WTC11 (cell line): ENCODE data around the gene UPK3A. TPM values are rescaled to one million over a fixed set of nuclear protein-coding genes. Genes with fewer than 3 reads are reported as not detected.

Experiments
- ATAC-seq: fragments of 200-7000 bp; cut with Tn5 transposase; 2 replicates; pipeline ENCODE4 v1.10.0; 2021; ENCODE audit warnings: mild to moderate bottlenecking, moderate library complexity
- CTCF ChIA-PET: fragments of 300-600 bp; sonication (Branson Sonifier 250); formaldehyde crosslinking; loops from one replicate; lab custom pipeline; 2021; ENCODE audit warnings: antibody characterized with exemption; lab: Charles Lee
- POLR2A ChIA-PET: fragments of 350-600 bp; sonication (Branson Sonifier 250); formaldehyde crosslinking; loops from one replicate; lab custom pipeline; 2021; ENCODE audit warnings: antibody characterized with exemption; lab: Charles Lee
- DNase-seq: peaks from one replicate; pipeline ENCODE4 v3.0.0; 2021; ENCODE audit warnings: low spot score
- H3K27ac Mint-ChIP-seq: 2 replicates; pipeline ENCODE4 v1.8.0; 2021; ENCODE audit warnings: mixed read lengths
- H3K27me3 Mint-ChIP-seq: 2 replicates; pipeline ENCODE4 v1.8.0; 2021; ENCODE audit warnings: low read depth, mild to moderate bottlenecking, moderate library complexity, mixed read lengths
- H3K36me3 Mint-ChIP-seq: 2 replicates; pipeline ENCODE4 v1.8.0; 2021; ENCODE audit warnings: mixed read lengths
- H3K4me1 Mint-ChIP-seq: 2 replicates; pipeline ENCODE4 v1.8.0; 2022; ENCODE audit warnings: mixed read lengths
- H3K4me3 Mint-ChIP-seq: 2 replicates; pipeline ENCODE4 v1.8.0; 2021; ENCODE audit warnings: mild to moderate bottlenecking, moderate library complexity, mixed read lengths
- H3K9me3 Mint-ChIP-seq: 2 replicates; pipeline ENCODE4 v1.8.0; 2021; ENCODE audit warnings: mixed read lengths
- ELF4 ChIP-seq: sonication (generic); formaldehyde crosslinking; IDR thresholded peaks from 2 replicates; pipeline ENCODE4 v1.8.1; 2022; ENCODE audit warnings: low read depth, mild to moderate bottlenecking, moderate library complexity, missing genetic modification reagents
- ETV6 ChIP-seq: sonication (generic); formaldehyde crosslinking; IDR thresholded peaks from 2 replicates; pipeline ENCODE4 v1.8.1; 2022; ENCODE audit warnings: mild to moderate bottlenecking, missing genetic modification reagents
- FOXP1 ChIP-seq: sonication (generic); formaldehyde crosslinking; IDR thresholded peaks from 2 replicates; pipeline ENCODE4 v1.8.0; 2022; ENCODE audit warnings: missing genetic modification reagents, mild to moderate bottlenecking, moderate library complexity, borderline replicate concordance
- GABPB1 ChIP-seq: sonication (generic); formaldehyde crosslinking; IDR thresholded peaks from 2 replicates; pipeline ENCODE4 v1.8.1; 2023; ENCODE audit warnings: mild to moderate bottlenecking, missing genetic modification reagents
- MYBL2 ChIP-seq: sonication (generic); formaldehyde crosslinking; IDR thresholded peaks from 2 replicates; pipeline ENCODE4 v1.8.1; 2023; ENCODE audit warnings: mild to moderate bottlenecking, moderate library complexity, missing genetic modification reagents
- NFYB ChIP-seq: sonication (generic); formaldehyde crosslinking; conservative IDR thresholded peaks from 2 replicates; pipeline ENCODE4 v1.8.0; 2022; ENCODE audit warnings: low read depth, missing genetic modification reagents
- NR2C2 ChIP-seq: sonication (generic); formaldehyde crosslinking; IDR thresholded peaks from 2 replicates; pipeline ENCODE4 v1.8.0; 2022; ENCODE audit warnings: mild to moderate bottlenecking, missing genetic modification reagents
- NR3C1 ChIP-seq: sonication (generic); formaldehyde crosslinking; conservative IDR thresholded peaks from 2 replicates; pipeline ENCODE4 v1.8.1; 2023; ENCODE audit warnings: low read depth, mild to moderate bottlenecking, missing genetic modification reagents
- PRRX2 ChIP-seq: fragments of 250-450 bp; sonication (Bioruptor Pico); IDR thresholded peaks from 2 replicates; pipeline ENCODE4 v1.8.0; 2021; ENCODE audit warnings: mild to moderate bottlenecking
- RORB ChIP-seq: fragments of 250-450 bp; sonication (Bioruptor Pico); IDR thresholded peaks from 2 replicates; pipeline ENCODE4 v1.9.0; 2021; ENCODE audit warnings: mild to moderate bottlenecking
- ZBTB21 ChIP-seq: sonication (generic); formaldehyde crosslinking; IDR thresholded peaks from 2 replicates; pipeline ENCODE4 v1.8.1; 2023; ENCODE audit warnings: mild to moderate bottlenecking, missing genetic modification reagents, borderline replicate concordance
- ZNF423 ChIP-seq: fragments of 250-450 bp; sonication (Bioruptor Pico); IDR thresholded peaks from 2 replicates; pipeline ENCODE4 v2.1.2; 2022; ENCODE audit warnings: mild to moderate bottlenecking, moderate library complexity
- ZNF671 ChIP-seq: fragments of 250-450 bp; sonication (Bioruptor Pico); IDR thresholded peaks from 2 replicates; pipeline ENCODE4 v1.8.0; 2021; ENCODE audit warnings: mild to moderate bottlenecking
- total RNA-seq: library from RNA; stranded (reverse); gene quantifications from 3 replicates; pipeline ENCODE4 v1.2.3, GENCODE V29; 2021
- TF ChIP-seq, protein P1 (sequence below): fragments of 250-450 bp; sonication (Bioruptor Pico); conservative IDR thresholded peaks from 2 replicates; pipeline ENCODE4 v1.9.0; 2021; ENCODE audit warnings: mild to moderate bottlenecking
- TF ChIP-seq, protein P2 (sequence below): fragments of 250-450 bp; sonication (Bioruptor Pico); IDR thresholded peaks from 2 replicates; pipeline ENCODE4 v1.9.0; 2021; ENCODE audit warnings: mild to moderate bottlenecking, borderline replicate concordance
- TF ChIP-seq, protein P3 (sequence below): sonication (generic); formaldehyde crosslinking; conservative IDR thresholded peaks from 2 replicates; pipeline ENCODE4 v1.8.1; 2022; ENCODE audit warnings: mild to moderate bottlenecking, missing genetic modification reagents
- TF ChIP-seq, protein P4 (sequence below): sonication (generic); formaldehyde crosslinking; IDR thresholded peaks from 2 replicates; pipeline ENCODE4 v1.8.0; 2023; ENCODE audit warnings: missing genetic modification reagents

Gene UPK3A
- total RNA-seq, 1 experiment from 2014 or later: 0.37 TPM

DNA sequence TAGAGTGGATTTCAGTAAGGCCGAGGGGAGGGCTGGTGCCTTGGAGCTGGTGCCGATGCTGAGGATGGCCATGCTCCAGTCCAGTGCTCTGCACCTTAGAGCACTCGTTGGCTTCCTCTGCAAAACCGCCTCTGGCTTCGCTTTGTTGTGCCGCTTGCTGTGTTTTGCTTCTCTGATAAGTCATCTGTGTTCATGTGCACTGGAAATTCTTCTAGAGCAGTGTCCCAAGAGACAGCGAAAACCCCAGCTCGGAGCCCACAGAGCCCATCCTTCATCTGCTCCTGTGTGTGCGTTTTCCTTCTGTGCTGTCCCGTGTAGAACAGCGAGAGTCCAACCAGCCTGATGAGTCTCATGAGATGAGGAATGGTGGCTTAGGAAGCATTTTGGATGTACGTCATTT lies 37.1 kb downstream of the UPK3A start:
- Mint-ChIP-seq H3K4me3 (no peak overlapping the region), H3K9me3 (no peaks in the 10 kb centered on the region), H3K36me3 (peaks cover 29% of the 10 kb centered on the region), H3K27me3 (no peaks in the 10 kb centered on the region), H3K4me1 (peaks cover 23% of the 10 kb centered on the region), H3K27ac (no peak overlapping the region)
- ATAC-seq (no peak), DNase-seq (no peak)
- POLR2A ChIA-PET: interaction anchor here (0.6 kb wide), 1 partner anchor 182 kb away, joined by 3 read pairs; no protein-coding TSS in a partner anchor
- TF ChIP-seq, protein P1, sequence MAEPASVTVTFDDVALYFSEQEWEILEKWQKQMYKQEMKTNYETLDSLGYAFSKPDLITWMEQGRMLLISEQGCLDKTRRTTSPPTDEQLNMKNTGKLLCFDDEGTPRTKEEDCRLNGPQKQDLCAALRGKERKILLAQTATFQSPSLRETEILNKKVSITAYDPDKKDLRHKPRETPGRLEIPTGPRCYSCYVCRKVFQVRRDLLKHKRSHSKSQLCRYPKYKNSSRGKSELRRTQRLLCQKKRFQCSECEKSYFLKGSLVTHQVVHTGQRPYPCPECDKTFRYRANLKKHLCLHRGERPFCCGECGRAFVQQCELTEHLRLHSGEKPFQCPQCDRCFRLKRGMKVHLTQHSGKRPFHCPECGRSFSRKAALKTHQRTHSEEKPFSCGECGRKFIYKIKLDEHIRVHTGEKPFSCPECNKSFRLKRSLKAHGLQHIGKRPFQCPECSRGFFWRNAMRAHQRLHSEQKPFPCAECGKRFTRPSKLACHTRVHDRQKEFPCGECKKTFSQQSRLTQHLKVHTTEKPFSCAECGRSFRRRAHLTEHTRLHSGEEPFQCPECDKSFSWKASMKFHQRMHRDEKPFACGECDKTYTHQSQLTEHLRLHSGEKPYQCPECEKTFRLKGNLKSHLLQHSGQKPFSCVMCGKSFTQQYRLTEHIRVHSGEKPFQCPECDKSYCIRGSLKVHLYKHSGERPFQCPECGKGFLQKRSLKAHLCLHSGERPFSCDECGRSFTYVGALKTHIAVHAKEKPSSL (CRISPR knock-in tag): no peak
- no peak for TF ChIP-seq ZBTB21 (CRISPR knock-in tag)
- no peak for TF ChIP-seq MYBL2
- TF ChIP-seq NR2C2: no peak
- TF ChIP-seq NFYB (CRISPR knock-in tag): no peak
- TF ChIP-seq GABPB1 (CRISPR knock-in tag): no peak
- no peak for TF ChIP-seq FOXP1 (CRISPR knock-in tag)
- no peak for TF ChIP-seq ZNF671 (CRISPR knock-in tag)
- no peak for TF ChIP-seq RORB (CRISPR knock-in tag)
- TF ChIP-seq, protein P2, sequence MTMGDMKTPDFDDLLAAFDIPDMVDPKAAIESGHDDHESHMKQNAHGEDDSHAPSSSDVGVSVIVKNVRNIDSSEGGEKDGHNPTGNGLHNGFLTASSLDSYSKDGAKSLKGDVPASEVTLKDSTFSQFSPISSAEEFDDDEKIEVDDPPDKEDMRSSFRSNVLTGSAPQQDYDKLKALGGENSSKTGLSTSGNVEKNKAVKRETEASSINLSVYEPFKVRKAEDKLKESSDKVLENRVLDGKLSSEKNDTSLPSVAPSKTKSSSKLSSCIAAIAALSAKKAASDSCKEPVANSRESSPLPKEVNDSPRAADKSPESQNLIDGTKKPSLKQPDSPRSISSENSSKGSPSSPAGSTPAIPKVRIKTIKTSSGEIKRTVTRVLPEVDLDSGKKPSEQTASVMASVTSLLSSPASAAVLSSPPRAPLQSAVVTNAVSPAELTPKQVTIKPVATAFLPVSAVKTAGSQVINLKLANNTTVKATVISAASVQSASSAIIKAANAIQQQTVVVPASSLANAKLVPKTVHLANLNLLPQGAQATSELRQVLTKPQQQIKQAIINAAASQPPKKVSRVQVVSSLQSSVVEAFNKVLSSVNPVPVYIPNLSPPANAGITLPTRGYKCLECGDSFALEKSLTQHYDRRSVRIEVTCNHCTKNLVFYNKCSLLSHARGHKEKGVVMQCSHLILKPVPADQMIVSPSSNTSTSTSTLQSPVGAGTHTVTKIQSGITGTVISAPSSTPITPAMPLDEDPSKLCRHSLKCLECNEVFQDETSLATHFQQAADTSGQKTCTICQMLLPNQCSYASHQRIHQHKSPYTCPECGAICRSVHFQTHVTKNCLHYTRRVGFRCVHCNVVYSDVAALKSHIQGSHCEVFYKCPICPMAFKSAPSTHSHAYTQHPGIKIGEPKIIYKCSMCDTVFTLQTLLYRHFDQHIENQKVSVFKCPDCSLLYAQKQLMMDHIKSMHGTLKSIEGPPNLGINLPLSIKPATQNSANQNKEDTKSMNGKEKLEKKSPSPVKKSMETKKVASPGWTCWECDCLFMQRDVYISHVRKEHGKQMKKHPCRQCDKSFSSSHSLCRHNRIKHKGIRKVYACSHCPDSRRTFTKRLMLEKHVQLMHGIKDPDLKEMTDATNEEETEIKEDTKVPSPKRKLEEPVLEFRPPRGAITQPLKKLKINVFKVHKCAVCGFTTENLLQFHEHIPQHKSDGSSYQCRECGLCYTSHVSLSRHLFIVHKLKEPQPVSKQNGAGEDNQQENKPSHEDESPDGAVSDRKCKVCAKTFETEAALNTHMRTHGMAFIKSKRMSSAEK: no peak
- TF ChIP-seq, protein P3, sequence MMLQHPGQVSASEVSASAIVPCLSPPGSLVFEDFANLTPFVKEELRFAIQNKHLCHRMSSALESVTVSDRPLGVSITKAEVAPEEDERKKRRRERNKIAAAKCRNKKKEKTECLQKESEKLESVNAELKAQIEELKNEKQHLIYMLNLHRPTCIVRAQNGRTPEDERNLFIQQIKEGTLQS: no peak
- no peak for TF ChIP-seq NR3C1 (CRISPR knock-in tag)
- no peak for TF ChIP-seq PRRX2 (CRISPR knock-in tag)
- TF ChIP-seq, protein P4, sequence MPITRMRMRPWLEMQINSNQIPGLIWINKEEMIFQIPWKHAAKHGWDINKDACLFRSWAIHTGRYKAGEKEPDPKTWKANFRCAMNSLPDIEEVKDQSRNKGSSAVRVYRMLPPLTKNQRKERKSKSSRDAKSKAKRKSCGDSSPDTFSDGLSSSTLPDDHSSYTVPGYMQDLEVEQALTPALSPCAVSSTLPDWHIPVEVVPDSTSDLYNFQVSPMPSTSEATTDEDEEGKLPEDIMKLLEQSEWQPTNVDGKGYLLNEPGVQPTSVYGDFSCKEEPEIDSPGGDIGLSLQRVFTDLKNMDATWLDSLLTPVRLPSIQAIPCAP (CRISPR knock-in tag): no peak
- TF ChIP-seq ETV6 (CRISPR knock-in tag): no peak
- no peak for TF ChIP-seq ELF4
- CTCF ChIA-PET: no interaction called here

DNA sequence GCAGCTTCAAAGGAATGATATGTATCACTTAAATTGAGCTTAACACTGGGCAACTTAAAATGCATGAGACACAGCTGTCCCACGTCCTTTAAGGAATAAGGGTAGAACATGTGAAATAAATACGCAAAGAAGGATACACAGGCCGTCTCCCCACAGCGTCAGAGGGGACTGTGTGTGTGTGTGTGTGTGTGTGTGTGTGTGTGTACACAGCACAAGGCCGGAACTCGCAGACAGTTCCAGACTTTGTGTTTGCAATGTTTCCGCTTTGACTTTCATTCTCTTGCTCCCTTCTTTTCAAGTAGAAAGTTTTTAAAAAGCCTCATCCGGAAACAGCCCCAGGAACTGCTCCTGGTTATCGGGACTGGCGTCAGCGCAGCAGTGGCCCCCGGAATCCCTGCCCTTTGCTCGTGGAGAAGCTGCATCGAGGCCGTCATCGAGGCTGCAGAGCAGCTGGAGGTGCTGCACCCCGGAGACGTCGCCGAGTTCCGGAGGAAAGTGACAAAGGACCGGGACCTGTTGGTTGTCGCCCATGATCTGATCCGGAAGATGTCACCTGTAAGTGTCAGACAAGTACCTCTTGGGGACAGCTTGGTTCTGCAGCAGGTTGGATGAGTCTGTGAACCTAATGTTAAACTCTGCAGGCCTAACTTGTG lies 38.2 kb downstream of the UPK3A start:
- ATAC-seq (no peak), DNase-seq (no peak)
- Mint-ChIP-seq H3K36me3 (peaks cover 37% of the 10 kb centered on the region), H3K4me3 (no peak overlapping the region), H3K27ac (no peak overlapping the region), H3K4me1 (peaks cover 17% of the 10 kb centered on the region), H3K9me3 (no peaks in the 10 kb centered on the region), H3K27me3 (no peaks in the 10 kb centered on the region)
- CTCF ChIA-PET: no interaction called here
- no peak for TF ChIP-seq ZNF423 (CRISPR knock-in tag)
- POLR2A ChIA-PET: no interaction called here
